ENCODE data around the gene RNF39. TPM values are rescaled to one million over a fixed set of nuclear protein-coding genes. Genes with fewer than 3 reads are reported as not detected.

The RNF39 gene
- total RNA-seq, 2 donors from 2014 or later = 0.93 to 1.6 TPM

DNA sequence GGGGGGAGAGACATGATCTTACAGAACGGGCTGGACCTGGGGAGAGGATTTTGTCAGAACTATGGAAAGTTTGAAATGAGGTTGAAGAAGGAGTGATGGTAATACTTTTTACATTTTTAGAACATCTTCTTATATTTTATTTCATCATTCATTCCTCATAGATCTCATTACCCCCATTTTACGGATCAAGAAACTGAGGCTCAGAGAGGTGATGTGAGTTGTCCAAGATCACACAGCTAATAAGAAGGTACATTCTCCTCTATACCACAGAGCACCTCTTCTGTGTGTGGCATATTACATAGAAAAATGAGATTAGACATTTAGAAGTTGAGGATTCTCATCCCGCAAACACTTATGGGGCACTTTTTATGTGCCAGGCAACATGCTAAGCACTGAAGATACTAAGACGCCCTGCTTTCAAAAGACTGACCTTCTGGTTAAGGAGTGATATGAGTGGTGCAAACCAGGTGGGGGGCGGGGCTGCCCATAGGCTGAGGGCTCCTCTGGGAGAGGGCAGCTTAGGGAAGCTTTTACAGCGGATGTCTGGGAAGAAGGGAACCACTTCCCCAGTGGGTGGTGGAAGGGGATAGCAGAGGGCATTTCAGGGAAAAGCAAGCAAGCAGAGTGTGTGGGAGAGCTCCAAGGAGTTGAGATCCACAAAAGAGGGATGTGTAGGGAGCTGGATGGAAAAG, 17.4 kb upstream of the RNF39 start:
- Histone ChIP-seq H3K36me3 (no peaks in the 10 kb centered on the region), H3K27ac (no peak overlapping the region), H3K4me1 (no peaks in the 10 kb centered on the region), H3K27me3 (no peaks in the 10 kb centered on the region), H3K4me3 (no peak overlapping the region), H3K9ac (ENCODE audit: low read depth in 2 of 2, low read length in 2 of 2) (no peak overlapping the region), H3K9me3 (no peaks in the 10 kb centered on the region)
- intact Hi-C loops (cut with DNase I) = no loop called here
- DNase-seq = no peak
- TF ChIP-seq, protein P1, sequence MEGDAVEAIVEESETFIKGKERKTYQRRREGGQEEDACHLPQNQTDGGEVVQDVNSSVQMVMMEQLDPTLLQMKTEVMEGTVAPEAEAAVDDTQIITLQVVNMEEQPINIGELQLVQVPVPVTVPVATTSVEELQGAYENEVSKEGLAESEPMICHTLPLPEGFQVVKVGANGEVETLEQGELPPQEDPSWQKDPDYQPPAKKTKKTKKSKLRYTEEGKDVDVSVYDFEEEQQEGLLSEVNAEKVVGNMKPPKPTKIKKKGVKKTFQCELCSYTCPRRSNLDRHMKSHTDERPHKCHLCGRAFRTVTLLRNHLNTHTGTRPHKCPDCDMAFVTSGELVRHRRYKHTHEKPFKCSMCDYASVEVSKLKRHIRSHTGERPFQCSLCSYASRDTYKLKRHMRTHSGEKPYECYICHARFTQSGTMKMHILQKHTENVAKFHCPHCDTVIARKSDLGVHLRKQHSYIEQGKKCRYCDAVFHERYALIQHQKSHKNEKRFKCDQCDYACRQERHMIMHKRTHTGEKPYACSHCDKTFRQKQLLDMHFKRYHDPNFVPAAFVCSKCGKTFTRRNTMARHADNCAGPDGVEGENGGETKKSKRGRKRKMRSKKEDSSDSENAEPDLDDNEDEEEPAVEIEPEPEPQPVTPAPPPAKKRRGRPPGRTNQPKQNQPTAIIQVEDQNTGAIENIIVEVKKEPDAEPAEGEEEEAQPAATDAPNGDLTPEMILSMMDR (IDR thresholded peaks at IDR 0.05) = no peak

DNA sequence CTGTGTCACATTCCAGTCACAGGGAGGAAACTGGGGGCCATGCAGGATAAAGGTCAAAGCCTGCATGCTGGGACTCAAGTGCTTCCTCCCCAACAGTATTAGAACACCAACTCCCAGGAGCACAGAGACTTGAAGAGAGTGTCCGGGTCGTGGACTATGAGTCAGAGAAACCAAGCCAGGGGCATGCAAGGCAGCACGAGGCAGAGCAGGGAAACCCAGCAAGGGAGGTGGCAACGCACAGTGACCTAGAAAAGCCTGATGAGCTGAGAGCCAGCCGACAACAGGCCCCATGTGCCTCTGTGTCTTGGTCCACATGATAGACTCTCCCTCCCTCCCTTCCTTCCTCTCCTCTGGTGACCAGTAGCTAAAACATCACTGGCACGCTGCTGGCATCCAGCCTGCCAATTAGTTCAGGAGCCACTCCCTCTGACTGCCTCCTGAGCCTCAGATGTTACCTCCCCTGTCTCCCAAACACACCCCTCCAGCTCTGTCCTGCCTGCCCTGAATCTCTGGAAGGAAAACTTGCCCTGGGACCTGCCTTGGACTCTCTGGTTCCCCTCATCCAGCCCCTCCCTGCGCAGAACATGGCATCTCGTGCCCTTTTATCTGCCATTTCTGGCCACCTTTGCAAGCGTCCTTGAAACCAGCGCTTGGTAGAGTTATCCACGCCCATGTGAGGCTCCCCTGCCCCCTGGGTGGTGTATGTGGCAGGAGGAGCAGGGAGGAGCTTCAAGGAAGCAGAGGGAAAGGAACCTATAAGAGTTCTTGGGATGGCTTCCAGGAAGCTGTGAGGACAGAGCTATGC, 16.2 kb upstream of the RNF39 start:
- intact Hi-C loops (cut with DNase I) = no loop called here
- Histone ChIP-seq H3K36me3 (no peaks in the 10 kb centered on the region), H3K27ac (peak overlapping the region; percentile 83), H3K4me1 (no peaks in the 10 kb centered on the region), H3K27me3 (no peaks in the 10 kb centered on the region), H3K9me3 (no peaks in the 10 kb centered on the region), H3K9ac (ENCODE audit: low read depth in 2 of 2, low read length in 2 of 2) (peak overlapping the region in 1 of 2 donors; percentile 38), H3K4me3 (no peak overlapping the region)
- peak; percentile 86 for DNase-seq
- TF ChIP-seq, protein P1 (IDR thresholded peaks at IDR 0.05) = no peak

DNA sequence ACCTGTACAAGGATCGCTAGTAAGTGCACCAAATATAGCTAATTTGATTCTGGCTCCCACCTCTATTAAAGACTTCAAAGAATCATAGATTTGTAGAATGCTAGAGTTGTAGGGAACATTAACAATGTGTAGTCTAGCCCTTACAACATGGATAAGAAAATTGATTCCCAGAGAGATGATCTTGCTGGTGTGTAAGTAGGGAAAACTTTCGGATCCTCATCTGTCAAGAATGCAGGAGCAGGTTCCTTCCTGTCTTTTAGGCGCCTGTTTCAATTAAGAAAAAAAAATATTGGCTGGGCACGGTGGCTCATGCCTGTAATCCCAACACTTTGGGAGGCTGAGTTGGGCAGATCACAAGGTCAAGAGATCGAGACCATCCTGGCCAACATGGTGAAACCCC, 12.3 kb upstream of the RNF39 start:
- intact Hi-C loops (cut with DNase I) = no loop called here
- no peaks in the 10 kb centered on the region for H3K27me3 ChIP-seq
- TF ChIP-seq, protein P1 (IDR thresholded peaks at IDR 0.05) = no peak

DNA sequence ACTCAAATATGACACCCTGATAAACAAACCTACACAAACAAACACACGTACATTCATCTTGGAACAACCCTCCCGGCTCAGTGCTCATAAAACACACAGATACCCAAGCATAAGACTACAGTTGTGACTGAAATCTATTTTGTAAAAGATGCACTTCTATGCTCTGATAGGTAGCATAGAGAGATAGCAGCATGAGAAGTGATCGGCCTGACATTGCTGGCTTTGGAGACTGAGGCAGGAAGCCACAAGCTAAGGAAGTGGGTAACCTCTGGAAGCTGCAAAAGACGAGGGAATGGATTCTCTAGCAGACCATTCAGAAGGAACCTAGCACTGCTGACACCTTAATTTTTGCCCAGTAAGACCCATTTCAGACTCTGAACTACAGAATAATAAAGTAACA, 1.6 kb upstream of the RNF39 start:
- Histone ChIP-seq H3K4me1 (peaks cover 6% of the 10 kb centered on the region), H3K9ac (ENCODE audit: low read depth in 2 of 2, low read length in 2 of 2) (no peak overlapping the region), H3K36me3 (no peaks in the 10 kb centered on the region), H3K27ac (no peak overlapping the region), H3K4me3 (no peak overlapping the region), H3K9me3 (no peaks in the 10 kb centered on the region), H3K27me3 (peaks cover 26% of the 10 kb centered on the region)
- no peak for DNase-seq
- intact Hi-C loops (cut with DNase I) = no loop called here
- TF ChIP-seq, protein P1 (IDR thresholded peaks at IDR 0.05) = no peak

More for the DNA sequence above, 12.3 kb upstream of the RNF39 start:
- no peak overlapping the region for H3K27ac ChIP-seq
- no peak overlapping the region for H3K9ac ChIP-seq (ENCODE audit: low read depth in 2 of 2, low read length in 2 of 2)
- H3K36me3 ChIP-seq = no peaks in the 10 kb centered on the region
- H3K4me3 ChIP-seq = no peak overlapping the region
- no peaks in the 10 kb centered on the region for H3K9me3 ChIP-seq
- DNase-seq = no peak
- no peaks in the 10 kb centered on the region for H3K4me1 ChIP-seq

DNA sequence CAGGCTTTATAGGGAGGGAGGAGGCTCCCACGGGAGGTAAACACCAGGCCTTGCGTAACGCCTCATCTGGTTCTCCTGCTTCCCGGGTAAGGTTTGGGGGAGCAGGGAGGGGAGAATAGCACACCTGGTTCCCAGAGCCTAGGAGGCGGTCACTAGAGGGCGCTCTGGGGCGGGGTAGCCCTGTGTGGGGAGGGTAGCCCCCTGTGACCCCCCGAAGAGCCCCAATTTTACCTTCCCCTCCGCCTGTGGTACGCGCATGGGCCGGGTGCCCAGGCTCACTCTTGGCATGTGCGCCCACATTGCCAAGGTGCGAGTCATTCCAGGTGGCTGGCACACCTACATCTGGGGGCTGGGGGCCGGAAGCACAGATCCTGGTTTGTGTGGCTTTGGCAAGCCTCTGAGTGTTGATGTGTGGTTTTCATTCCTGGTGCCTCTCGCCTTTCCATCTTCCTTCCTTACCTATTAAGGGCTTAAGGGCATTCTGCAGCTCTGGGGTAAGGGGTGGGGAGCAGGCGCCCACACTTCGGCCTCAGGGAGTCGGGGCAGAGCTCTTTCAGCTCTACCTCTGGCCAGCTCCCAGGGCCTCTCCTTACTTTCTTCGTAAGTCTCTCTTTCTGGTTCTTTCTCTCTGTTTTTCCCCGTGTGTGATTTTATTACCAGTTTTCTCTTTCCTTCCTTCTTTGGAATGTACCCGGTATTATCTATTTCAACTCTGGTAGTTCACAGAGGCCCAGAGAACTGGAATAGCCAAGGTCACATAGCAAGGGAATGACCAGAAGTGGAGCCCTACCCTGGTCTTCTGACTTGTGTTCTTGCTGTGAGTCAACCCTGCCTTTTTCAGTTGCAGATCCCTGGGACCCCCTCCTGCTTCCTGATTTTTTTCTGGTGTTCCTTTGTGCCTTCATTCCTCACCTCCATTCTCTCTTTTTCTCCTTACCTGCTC, 492 bp upstream of the RNF39 start:
- no peaks in the 10 kb centered on the region for H3K9me3 ChIP-seq
- H3K9ac ChIP-seq (ENCODE audit: low read depth in 2 of 2, low read length in 2 of 2) = peak overlapping the region in 1 of 2 donors; percentile 51
- peak; percentile 65 for DNase-seq
- TF ChIP-seq, protein P1 (IDR thresholded peaks at IDR 0.05) = peak; percentile 33
- no peak overlapping the region for H3K27ac ChIP-seq
- intact Hi-C loops (cut with DNase I) = no loop called here
- H3K36me3 ChIP-seq = no peaks in the 10 kb centered on the region
- peaks cover 6% of the 10 kb centered on the region for H3K4me1 ChIP-seq
- H3K4me3 ChIP-seq = peak overlapping the region; percentile 36
- H3K27me3 ChIP-seq = peaks cover 29% of the 10 kb centered on the region

All from colonic mucosa (tissue), 4 donors.